BE2C (cell line): Measurements from ENCODE around the gene SLC25A1.

Source experiments
- DNase-seq: peaks from one replicate; pipeline ENCODE4 v3.0.0-alpha.2; 2020
- H3K27me3 ChIP-seq: fragments of 250-450 bp; sonication (Bioruptor Pico); 2 replicates; pipeline ENCODE4 v1.5.1; 2020; ENCODE audit warnings: mild to moderate bottlenecking
- H3K36me3 ChIP-seq: fragments of 250-450 bp; sonication (Bioruptor Pico); 2 replicates; pipeline ENCODE4 v1.5.1; 2020; ENCODE audit warnings: mild to moderate bottlenecking
- H3K4me1 ChIP-seq: fragments of 250-450 bp; sonication (Bioruptor Pico); 2 replicates; pipeline ENCODE4 v1.5.1; 2020
- H3K4me3 ChIP-seq: 2 replicates; pipeline ENCODE4 v1.5.1; 2011; ENCODE audit warnings: low read depth, low read length
- H3K9me3 ChIP-seq: fragments of 250-450 bp; sonication (Bioruptor Pico); 2 replicates; pipeline ENCODE4 v1.5.1; 2020
- TF ChIP-seq, protein P1 (sequence below): IDR thresholded peaks from 2 replicates; pipeline ENCODE4 v1.5.1; 2012; ENCODE audit warnings: mild to moderate bottlenecking, low read depth, low read length

The SLC25A1 gene

GRCh38 chr22:19149991-19150390, 28.5 kb downstream of the SLC25A1 start, which contains the start of gene GSC2:
GSC2 (minus strand) TSS chr22:19150292; CDS start chr22:19150283, 9 bp downstream.
- H3K4me3 ChIP-seq = no peak within 1 kb of the TSS
- no peak for DNase-seq

GRCh38 chr22:19149047-19149883, 29.3 kb downstream of the SLC25A1 start:
- H3K4me1 ChIP-seq = no peaks in the 10 kb centered on the region
- H3K9me3 ChIP-seq = no peaks in the 10 kb centered on the region
- no peaks in the 10 kb centered on the region for H3K36me3 ChIP-seq
- H3K27me3 ChIP-seq = peaks cover 66% of the 10 kb centered on the region
- TF ChIP-seq, protein P1, sequence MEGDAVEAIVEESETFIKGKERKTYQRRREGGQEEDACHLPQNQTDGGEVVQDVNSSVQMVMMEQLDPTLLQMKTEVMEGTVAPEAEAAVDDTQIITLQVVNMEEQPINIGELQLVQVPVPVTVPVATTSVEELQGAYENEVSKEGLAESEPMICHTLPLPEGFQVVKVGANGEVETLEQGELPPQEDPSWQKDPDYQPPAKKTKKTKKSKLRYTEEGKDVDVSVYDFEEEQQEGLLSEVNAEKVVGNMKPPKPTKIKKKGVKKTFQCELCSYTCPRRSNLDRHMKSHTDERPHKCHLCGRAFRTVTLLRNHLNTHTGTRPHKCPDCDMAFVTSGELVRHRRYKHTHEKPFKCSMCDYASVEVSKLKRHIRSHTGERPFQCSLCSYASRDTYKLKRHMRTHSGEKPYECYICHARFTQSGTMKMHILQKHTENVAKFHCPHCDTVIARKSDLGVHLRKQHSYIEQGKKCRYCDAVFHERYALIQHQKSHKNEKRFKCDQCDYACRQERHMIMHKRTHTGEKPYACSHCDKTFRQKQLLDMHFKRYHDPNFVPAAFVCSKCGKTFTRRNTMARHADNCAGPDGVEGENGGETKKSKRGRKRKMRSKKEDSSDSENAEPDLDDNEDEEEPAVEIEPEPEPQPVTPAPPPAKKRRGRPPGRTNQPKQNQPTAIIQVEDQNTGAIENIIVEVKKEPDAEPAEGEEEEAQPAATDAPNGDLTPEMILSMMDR = no peak
- no peak for DNase-seq
- no peak overlapping the region for H3K4me3 ChIP-seq

More at GRCh38 chr22:19149991-19150390, 28.5 kb downstream of the SLC25A1 start, which contains the start of gene GSC2:
- Histone ChIP-seq H3K27me3 (peaks cover 66% of the 10 kb centered on the region), H3K4me1 (no peaks in the 10 kb centered on the region), H3K36me3 (no peaks in the 10 kb centered on the region), H3K9me3 (no peaks in the 10 kb centered on the region)
- TF ChIP-seq, protein P1 = no peak

DNA sequence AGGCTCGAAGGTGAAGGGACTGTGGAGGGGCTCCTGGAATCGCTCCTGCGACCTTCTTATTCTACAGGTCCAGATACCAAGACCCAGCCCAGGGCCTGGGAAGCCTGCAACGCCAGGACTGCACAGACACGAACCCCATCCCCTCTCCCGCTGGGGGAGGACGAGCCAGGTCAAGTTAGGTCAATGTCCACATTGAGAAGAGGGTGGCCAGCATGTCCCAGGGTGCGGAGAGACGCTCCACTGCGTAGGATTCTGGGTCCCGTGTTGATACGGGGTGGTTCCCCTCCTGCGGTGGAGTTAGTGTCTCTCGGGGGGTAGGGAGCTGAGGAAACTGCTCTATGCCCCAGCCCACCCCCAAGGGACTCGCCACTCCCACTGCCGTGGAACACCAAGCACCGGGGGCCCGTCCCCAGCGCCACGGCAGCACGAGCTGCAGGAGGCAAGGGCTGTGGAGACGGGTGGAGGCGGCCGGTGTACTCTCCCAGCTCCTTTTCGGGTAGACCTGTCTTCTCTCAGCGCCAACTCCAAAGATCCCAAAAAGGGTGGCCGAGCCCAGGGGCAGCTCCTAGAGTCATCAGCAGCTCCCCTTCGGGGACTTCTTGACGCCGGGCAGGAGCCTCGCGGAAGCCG, 30.0 kb downstream of the SLC25A1 start:
- H3K4me3 ChIP-seq = no peak overlapping the region
- no peak for DNase-seq
- H3K4me1 ChIP-seq = no peaks in the 10 kb centered on the region
- TF ChIP-seq, protein P1 = no peak
- H3K9me3 ChIP-seq = no peaks in the 10 kb centered on the region
- no peaks in the 10 kb centered on the region for H3K36me3 ChIP-seq
- H3K27me3 ChIP-seq = peaks cover 61% of the 10 kb centered on the region

- no peaks in the 10 kb centered on the region for H3K9me3 ChIP-seq
- DNase-seq = no peak
- peaks cover 4% of the 10 kb centered on the region for H3K36me3 ChIP-seq
- no peak overlapping the region for H3K4me3 ChIP-seq
- H3K27me3 ChIP-seq = peaks cover 52% of the 10 kb centered on the region
- TF ChIP-seq, protein P1 = no peak
- no peaks in the 10 kb centered on the region for H3K4me1 ChIP-seq
Measured at GRCh38 chr22:19147195-19147780, 31.2 kb downstream of the SLC25A1 start.

DNA sequence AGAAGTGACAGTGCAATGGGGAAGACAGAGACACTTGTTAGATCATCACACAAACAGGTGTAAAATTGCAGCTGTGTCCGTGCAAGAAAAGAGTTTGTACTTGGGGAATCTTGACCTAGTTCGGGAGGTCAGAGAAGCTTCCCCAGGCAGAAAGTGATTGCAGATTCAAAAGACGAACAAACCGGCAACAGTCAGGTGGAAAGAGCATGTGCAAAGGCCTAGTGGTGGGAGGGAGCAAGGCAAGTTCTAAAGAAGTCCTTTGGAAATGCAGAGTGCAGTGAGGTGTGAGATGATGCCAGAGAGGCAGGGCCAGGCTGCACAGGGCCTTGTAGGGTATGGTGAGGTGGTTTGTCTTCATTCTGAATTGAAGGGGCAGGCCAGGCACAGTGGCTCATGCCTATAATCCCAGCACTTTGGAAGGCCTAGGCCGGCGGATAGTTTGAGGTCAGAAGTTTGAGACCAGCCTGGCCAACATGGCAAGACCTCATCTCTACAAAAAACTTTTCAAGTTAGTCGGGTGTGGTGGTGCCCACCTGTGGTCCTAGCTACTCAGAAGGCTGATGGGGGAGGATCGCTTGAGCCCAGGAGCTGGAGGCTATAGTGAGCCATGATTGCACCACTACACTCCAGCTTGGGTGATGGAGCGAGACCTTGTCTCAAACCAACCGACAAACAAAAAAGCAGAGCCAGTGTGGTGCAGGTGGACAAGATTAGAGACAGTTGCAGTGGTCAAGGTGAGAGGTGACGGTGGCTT, 32.1 kb downstream of the SLC25A1 start:
- H3K4me3 ChIP-seq = no peak overlapping the region
- no peaks in the 10 kb centered on the region for H3K9me3 ChIP-seq
- DNase-seq = no peak
- H3K4me1 ChIP-seq = no peaks in the 10 kb centered on the region
- H3K36me3 ChIP-seq = peaks cover 12% of the 10 kb centered on the region
- peaks cover 43% of the 10 kb centered on the region for H3K27me3 ChIP-seq
- TF ChIP-seq, protein P1 = no peak
